HEK293 (cell line): ENCODE data around the gene SLC35F4.

Source experiments
- CTCF ChIA-PET: fragments of 350-600 bp; formaldehyde crosslinking; extraction: SDS; loops from one replicate; lab custom pipeline; 2021; ENCODE audit warnings: antibody characterized with exemption; lab: Yijun Ruan, JAX
- POLR2A ChIA-PET: fragments of 300-600 bp; formaldehyde crosslinking; extraction: SDS; loops from one replicate; lab custom pipeline; 2020; ENCODE audit warnings: antibody characterized with exemption, inconsistent platforms; lab: Yijun Ruan, JAX
- H3K27ac ChIP-seq: fragments of 200-500 bp; sonication (Bioruptor generic); 2 replicates; pipeline ENCODE4 v1.5.1; 2014; ENCODE audit warnings: low read depth, low read length, control low read depth, inconsistent platforms; ENCODE audit errors: extremely low read depth
- H3K36me3 ChIP-seq, 2 experiments: fragments of 200-500 bp in 1 of 2; sonication (Bioruptor generic) in 1 of 2; 1 replicate in 1 of 2; 2 replicates in 1 of 2; pipeline ENCODE4 v1.5.1; 2014 to 2017; ENCODE audit warnings: inconsistent platforms in 2 of 2, low read length in 2 of 2; ENCODE audit not compliant: control insufficient read depth in 2 of 2, insufficient read depth in 1 of 2
- H3K4me1 ChIP-seq: fragments of 200-500 bp; sonication (Bioruptor generic); 2 replicates; pipeline ENCODE4 v1.5.1; 2014; ENCODE audit warnings: mild to moderate bottlenecking, low read length, inconsistent platforms; ENCODE audit not compliant: control insufficient read depth, insufficient read depth
- H3K4me3 ChIP-seq: 2 replicates; pipeline ENCODE4 v1.5.1; 2011; ENCODE audit warnings: low read depth, mild to moderate bottlenecking, control low read depth, low read length, moderate library complexity
- H3K9me3 ChIP-seq: fragments of 200-500 bp; sonication (Bioruptor generic); 2 replicates; pipeline ENCODE4 v1.5.1; 2014; ENCODE audit warnings: low read depth, low read length, inconsistent platforms; ENCODE audit not compliant: control insufficient read depth, insufficient read depth
- AEBP2 ChIP-seq: fragments of 450-650 bp; formaldehyde crosslinking; IDR thresholded peaks from 2 replicates; pipeline ENCODE4 v1.5.1; 2016; ENCODE audit warnings: missing biosample characterization, missing genetic modification characterization, borderline replicate concordance
- ELK4 ChIP-seq: IDR thresholded peaks from 2 replicates; pipeline ENCODE4 v1.6.1; 2011; ENCODE audit warnings: mild to moderate bottlenecking, low read depth, low read length, borderline replicate concordance
- GLIS2 ChIP-seq: fragments of 450-650 bp; formaldehyde crosslinking; IDR thresholded peaks from 2 replicates; pipeline ENCODE4 v1.5.1; 2016; ENCODE audit warnings: missing biosample characterization, missing genetic modification characterization
- HOXA7 ChIP-seq: sonication (generic); formaldehyde crosslinking; IDR thresholded peaks from 2 replicates; pipeline ENCODE4 v1.8.1; 2022; ENCODE audit warnings: missing genetic modification reagents, borderline replicate concordance
- IKZF3 ChIP-seq: fragments of 450-650 bp; IDR thresholded peaks from 2 replicates; pipeline ENCODE4 v1.5.0; 2018; ENCODE audit warnings: missing biosample characterization, mild to moderate bottlenecking, missing genetic modification characterization, moderate library complexity
- PRDM4 ChIP-seq: fragments of 450-650 bp; formaldehyde crosslinking; IDR thresholded peaks from 2 replicates; pipeline ENCODE4 v1.5.1; 2017; ENCODE audit warnings: missing biosample characterization, missing genetic modification characterization
- YY1 ChIP-seq: fragments of 450-650 bp; formaldehyde crosslinking; IDR thresholded peaks from 2 replicates; pipeline ENCODE4 v1.5.1; 2018; ENCODE audit warnings: missing biosample characterization, missing genetic modification characterization
- ZBTB20 ChIP-seq: fragments of 450-650 bp; formaldehyde crosslinking; IDR thresholded peaks from 2 replicates; pipeline ENCODE4 v1.5.1; 2016; ENCODE audit warnings: missing biosample characterization, missing genetic modification characterization
- ZBTB6 ChIP-seq: fragments of 450-650 bp; formaldehyde crosslinking; IDR thresholded peaks from 2 replicates; pipeline ENCODE4 v1.5.1; 2017; ENCODE audit warnings: missing biosample characterization, missing genetic modification characterization
- ZBTB7A ChIP-seq: fragments of 450-650 bp; formaldehyde crosslinking; IDR thresholded peaks from 2 replicates; pipeline ENCODE4 v1.5.1; 2016; ENCODE audit warnings: low read depth, missing biosample characterization, missing genetic modification characterization
- ZFP37 ChIP-seq: fragments of 450-650 bp; formaldehyde crosslinking; IDR thresholded peaks from 2 replicates; pipeline ENCODE4 v1.5.1; 2016; ENCODE audit warnings: missing biosample characterization, missing genetic modification characterization
- ZFP41 ChIP-seq: fragments of 450-650 bp; formaldehyde crosslinking; IDR thresholded peaks from 2 replicates; pipeline ENCODE4 v1.5.1; 2016; ENCODE audit warnings: missing biosample characterization, missing genetic modification characterization, borderline replicate concordance
- ZFP69B ChIP-seq: fragments of 450-650 bp; formaldehyde crosslinking; IDR thresholded peaks from 2 replicates; pipeline ENCODE4 v1.5.1; 2016; ENCODE audit warnings: missing biosample characterization, missing genetic modification characterization
- ZNF121 ChIP-seq: fragments of 450-650 bp; formaldehyde crosslinking; IDR thresholded peaks from 2 replicates; pipeline ENCODE4 v1.5.1; 2016; ENCODE audit warnings: missing biosample characterization, missing genetic modification characterization
- ZNF138 ChIP-seq: fragments of 450-650 bp; formaldehyde crosslinking; IDR thresholded peaks from 2 replicates; pipeline ENCODE4 v1.5.1; 2016; ENCODE audit warnings: missing biosample characterization, missing genetic modification characterization, borderline replicate concordance
- ZNF18 ChIP-seq: fragments of 450-650 bp; formaldehyde crosslinking; IDR thresholded peaks from 2 replicates; pipeline ENCODE4 v1.5.1; 2016; ENCODE audit warnings: missing biosample characterization, missing genetic modification characterization
- ZNF184 ChIP-seq: fragments of 450-650 bp; IDR thresholded peaks from 2 replicates; pipeline ENCODE4 v1.5.1; 2018; ENCODE audit warnings: missing biosample characterization, mild to moderate bottlenecking, missing genetic modification characterization
- ZNF2 ChIP-seq: fragments of 450-650 bp; formaldehyde crosslinking; IDR thresholded peaks from 2 replicates; pipeline ENCODE4 v1.5.1; 2016; ENCODE audit warnings: missing biosample characterization, missing genetic modification characterization
- ZNF24 ChIP-seq: fragments of 450-650 bp; formaldehyde crosslinking; IDR thresholded peaks from 2 replicates; pipeline ENCODE4 v1.5.1; 2016; ENCODE audit warnings: missing biosample characterization, missing genetic modification characterization
- ZNF366 ChIP-seq: fragments of 450-650 bp; formaldehyde crosslinking; conservative IDR thresholded peaks from 2 replicates; pipeline ENCODE4 v1.5.1; 2016; ENCODE audit warnings: missing biosample characterization, missing genetic modification characterization
- ZNF626 ChIP-seq: fragments of 450-650 bp; sonication (Bioruptor Pico); formaldehyde crosslinking; IDR thresholded peaks from 2 replicates; pipeline ENCODE4 v1.5.1; 2018; ENCODE audit warnings: missing biosample characterization, missing genetic modification characterization, inconsistent platforms
- ZNF791 ChIP-seq: fragments of 450-650 bp; formaldehyde crosslinking; IDR thresholded peaks from 2 replicates; pipeline ENCODE4 v1.5.1; 2016; ENCODE audit warnings: missing biosample characterization, missing genetic modification characterization
- ZNF830 ChIP-seq: fragments of 450-650 bp; IDR thresholded peaks from 2 replicates; pipeline ENCODE4 v1.5.0; 2018; ENCODE audit warnings: missing biosample characterization, missing genetic modification characterization, low read depth, mild to moderate bottlenecking, moderate library complexity
- ZSCAN30 ChIP-seq: fragments of 450-650 bp; IDR thresholded peaks from 2 replicates; pipeline ENCODE4 v1.5.1; 2018; ENCODE audit warnings: missing biosample characterization, mild to moderate bottlenecking, missing genetic modification characterization, moderate library complexity

Gene SLC35F4

GRCh38 chr14:57671021-57671420 lies 194.9 kb downstream of the SLC35F4 start (continued):
- no peak for TF ChIP-seq PRDM4 (tag by site-specific recombination)
- no peak for TF ChIP-seq ZNF830
- no peak for TF ChIP-seq ZNF18 (tag by site-specific recombination)
- no peak for TF ChIP-seq ZFP69B (tag by site-specific recombination)
- TF ChIP-seq ZNF24 (tag by site-specific recombination): no peak

GRCh38 chr14:57660208-57660607 lies 205.7 kb downstream of the SLC35F4 start:
- no peak overlapping the region for H3K4me3 ChIP-seq
- no peaks in the 10 kb centered on the region for H3K4me1 ChIP-seq
- no peak overlapping the region for H3K27ac ChIP-seq
- ChIA-PET CTCF (no interaction called here), POLR2A (no interaction called here)
- TF ChIP-seq ZNF138 (tag by site-specific recombination): no peak
- no peak for TF ChIP-seq HOXA7 (CRISPR knock-in tag)
- TF ChIP-seq ZSCAN30 (tag by site-specific recombination): no peak
- no peak for TF ChIP-seq ZNF791
- TF ChIP-seq ZBTB6: no peak
- no peak for TF ChIP-seq ZNF184
- no peak for TF ChIP-seq GLIS2 (tag by site-specific recombination)
- TF ChIP-seq ZNF366: no peak
- TF ChIP-seq YY1 (tag by site-specific recombination): no peak
- no peak for TF ChIP-seq ZFP37 (tag by site-specific recombination)
- no peak for TF ChIP-seq ZNF121 (tag by site-specific recombination)
- no peak for TF ChIP-seq IKZF3
- TF ChIP-seq ZBTB20: no peak
- TF ChIP-seq ELK4: no peak
- no peak for TF ChIP-seq ZBTB7A
- TF ChIP-seq ZFP41 (tag by site-specific recombination): no peak
- no peak for TF ChIP-seq ZNF626 (tag by site-specific recombination)
- TF ChIP-seq ZNF2 (tag by site-specific recombination): no peak
- TF ChIP-seq AEBP2 (tag by site-specific recombination): no peak
- no peaks in the 10 kb centered on the region for H3K36me3 ChIP-seq
- H3K9me3 ChIP-seq: no peaks in the 10 kb centered on the region
